ENCODE measurements around the gene ITPKC.
A peak's percentile ranks its signal among the peaks of the same experiment; 100 is the strongest.

Gene ITPKC

GRCh38 chr19:40672038-40672437 is 44.9 kb upstream of the ITPKC start:
- no peak for TF ChIP-seq NFIC (IDR thresholded peaks at IDR 0.05)
- no peak for TF ChIP-seq TEAD4 (IDR thresholded peaks at IDR 0.05)
- TF ChIP-seq MAX (IDR thresholded peaks at IDR 0.05), result no peak
- TF ChIP-seq REST (IDR thresholded peaks at IDR 0.05; ENCODE audit: low read depth), result no peak
- no peak for TF ChIP-seq CREB1 (IDR thresholded peaks at IDR 0.05; ENCODE audit: low read depth)
- TF ChIP-seq YY1 (IDR thresholded peaks at IDR 0.05; ENCODE audit: low read depth), result no peak
- no peak for TF ChIP-seq TCF12 (IDR thresholded peaks at IDR 0.05; ENCODE audit: low read depth)
- no peak for TF ChIP-seq ZBTB7A (IDR thresholded peaks at IDR 0.05; ENCODE audit: low read depth)
- TF ChIP-seq CEBPB (IDR thresholded peaks at IDR 0.05), result no peak
- TF ChIP-seq EGR1 (IDR thresholded peaks at IDR 0.05), result no peak
- TF ChIP-seq FOXM1 (IDR thresholded peaks at IDR 0.05; ENCODE audit: borderline replicate concordance, low read depth), result no peak
- TF ChIP-seq TAF1 (IDR thresholded peaks at IDR 0.05; ENCODE audit: low read depth), result no peak
- no peak for TF ChIP-seq USF1 (IDR thresholded peaks at IDR 0.05)
- TF ChIP-seq EP300 (IDR thresholded peaks at IDR 0.05; ENCODE audit: borderline replicate concordance), result no peak
- TF ChIP-seq RAD21 (IDR thresholded peaks at IDR 0.05; ENCODE audit: low read depth), result no peak

- TF ChIP-seq TAF1 (IDR thresholded peaks at IDR 0.05; ENCODE audit: low read depth) (no peak), FOXM1 (IDR thresholded peaks at IDR 0.05; ENCODE audit: borderline replicate concordance, low read depth) (no peak), YY1 (IDR thresholded peaks at IDR 0.05; ENCODE audit: low read depth) (no peak), TEAD4 (IDR thresholded peaks at IDR 0.05) (no peak), ZBTB7A (IDR thresholded peaks at IDR 0.05; ENCODE audit: low read depth) (no peak), MAX (IDR thresholded peaks at IDR 0.05) (no peak), RAD21 (IDR thresholded peaks at IDR 0.05; ENCODE audit: low read depth) (no peak), CEBPB (IDR thresholded peaks at IDR 0.05) (no peak), CREB1 (IDR thresholded peaks at IDR 0.05; ENCODE audit: low read depth) (no peak), EGR1 (IDR thresholded peaks at IDR 0.05) (no peak), TCF12 (IDR thresholded peaks at IDR 0.05; ENCODE audit: low read depth) (no peak)
Observed at GRCh38 chr19:40672573-40673299, 44.2 kb upstream of the ITPKC start.

GRCh38 chr19:40673397-40673796 is 43.5 kb upstream of the ITPKC start:
- TF ChIP-seq REST (IDR thresholded peaks at IDR 0.05; ENCODE audit: low read depth) (no peak), FOXM1 (IDR thresholded peaks at IDR 0.05; ENCODE audit: borderline replicate concordance, low read depth) (no peak), EGR1 (IDR thresholded peaks at IDR 0.05) (no peak), TEAD4 (IDR thresholded peaks at IDR 0.05) (no peak), MAX (IDR thresholded peaks at IDR 0.05) (no peak), YY1 (IDR thresholded peaks at IDR 0.05; ENCODE audit: low read depth) (no peak), TAF1 (IDR thresholded peaks at IDR 0.05; ENCODE audit: low read depth) (no peak), EP300 (IDR thresholded peaks at IDR 0.05; ENCODE audit: borderline replicate concordance) (no peak), RAD21 (IDR thresholded peaks at IDR 0.05; ENCODE audit: low read depth) (no peak), CREB1 (IDR thresholded peaks at IDR 0.05; ENCODE audit: low read depth) (no peak)

GRCh38 chr19:40674291-40674690 is 42.6 kb upstream of the ITPKC start:
- no peak for TF ChIP-seq MAX (IDR thresholded peaks at IDR 0.05)
- no peak for TF ChIP-seq CREB1 (IDR thresholded peaks at IDR 0.05; ENCODE audit: low read depth)
- TF ChIP-seq REST (IDR thresholded peaks at IDR 0.05; ENCODE audit: low read depth), result no peak
- TF ChIP-seq TCF12 (IDR thresholded peaks at IDR 0.05; ENCODE audit: low read depth), result peak; percentile 25; the same call in 1 of the 2 replicates
